Measurements from ENCODE around the gene DNMT3A.

DNA sequence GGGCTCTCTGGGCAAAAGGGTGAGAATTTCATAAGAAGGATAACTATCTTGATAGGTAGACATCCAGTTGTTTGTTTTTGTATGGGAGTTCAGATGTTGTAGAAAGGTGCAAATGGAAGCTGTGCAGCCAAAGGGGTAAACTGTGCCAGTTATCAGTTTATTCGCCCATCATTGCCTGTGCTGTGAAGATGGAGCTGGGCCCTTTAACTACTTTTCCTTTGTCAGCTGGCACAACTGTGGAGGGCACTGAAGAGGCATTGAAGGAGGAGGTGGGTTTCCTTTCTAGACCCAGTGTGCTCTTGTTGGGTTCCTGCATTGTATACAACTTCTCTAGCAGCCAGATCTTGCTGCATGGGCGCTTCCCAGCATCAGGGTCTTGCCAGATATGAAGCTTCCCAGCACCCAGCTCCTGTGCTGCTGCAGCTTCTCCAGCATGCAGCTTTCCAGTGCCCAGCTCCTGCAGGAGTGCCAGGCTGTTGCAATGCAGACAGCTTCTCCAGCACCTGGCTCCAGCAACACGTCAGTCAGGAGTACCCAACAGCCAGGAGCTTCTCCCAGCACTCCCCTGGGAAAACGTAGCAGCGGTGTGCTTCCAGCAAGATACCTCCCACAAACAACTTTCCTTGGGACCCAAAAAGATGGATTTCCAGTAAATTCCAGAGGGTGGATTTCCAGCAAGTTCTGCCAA, 15.3 kb downstream of the DNMT3A start:
- TF ChIP-seq, protein P1, sequence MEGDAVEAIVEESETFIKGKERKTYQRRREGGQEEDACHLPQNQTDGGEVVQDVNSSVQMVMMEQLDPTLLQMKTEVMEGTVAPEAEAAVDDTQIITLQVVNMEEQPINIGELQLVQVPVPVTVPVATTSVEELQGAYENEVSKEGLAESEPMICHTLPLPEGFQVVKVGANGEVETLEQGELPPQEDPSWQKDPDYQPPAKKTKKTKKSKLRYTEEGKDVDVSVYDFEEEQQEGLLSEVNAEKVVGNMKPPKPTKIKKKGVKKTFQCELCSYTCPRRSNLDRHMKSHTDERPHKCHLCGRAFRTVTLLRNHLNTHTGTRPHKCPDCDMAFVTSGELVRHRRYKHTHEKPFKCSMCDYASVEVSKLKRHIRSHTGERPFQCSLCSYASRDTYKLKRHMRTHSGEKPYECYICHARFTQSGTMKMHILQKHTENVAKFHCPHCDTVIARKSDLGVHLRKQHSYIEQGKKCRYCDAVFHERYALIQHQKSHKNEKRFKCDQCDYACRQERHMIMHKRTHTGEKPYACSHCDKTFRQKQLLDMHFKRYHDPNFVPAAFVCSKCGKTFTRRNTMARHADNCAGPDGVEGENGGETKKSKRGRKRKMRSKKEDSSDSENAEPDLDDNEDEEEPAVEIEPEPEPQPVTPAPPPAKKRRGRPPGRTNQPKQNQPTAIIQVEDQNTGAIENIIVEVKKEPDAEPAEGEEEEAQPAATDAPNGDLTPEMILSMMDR (conservative IDR thresholded peaks at IDR 0.05), result no peak
- no peak for TF ChIP-seq ZFX (IDR thresholded peaks at IDR 0.05)

Data from C4-2B (cell line).